ENCODE measurements around the gene TMEM35B.
"Not testable (repeated sequence)": the region's sequence is repeated elsewhere in the genome, so short reads cannot be mapped to it uniquely, and the experiment has no call there.

The TMEM35B gene

GRCh38 chr1:34984793-34985608 lies at the start of gene TMEM35B:
Gene TMEM35B, minus strand, starts transcription at chr1:34985347. Its CDS starts 42 bp downstream, at chr1:34985305.
- peak; percentile 23 for DNase-seq (ENCODE audit: low read depth, low spot score)

- DNase-seq (ENCODE audit: low read depth, low spot score), result no peak
Measured at GRCh38 chr1:35033346-35033745, 48.2 kb upstream of the TMEM35B start.

- no peak for DNase-seq (ENCODE audit: low read depth, low spot score)
Measured at GRCh38 chr1:35032384-35032739, 47.2 kb upstream of the TMEM35B start.

- DNase-seq (ENCODE audit: low read depth, low spot score), result no peak
Measured at GRCh38 chr1:35030756-35031446, 45.8 kb upstream of the TMEM35B start.

- no peak for DNase-seq (ENCODE audit: low read depth, low spot score)
Measured at GRCh38 chr1:35030338-35030737, 45.2 kb upstream of the TMEM35B start.

GRCh38 chr1:35029761-35030160 lies 44.6 kb upstream of the TMEM35B start:
- no peak for DNase-seq (ENCODE audit: low read depth, low spot score)

- no peak for DNase-seq (ENCODE audit: low read depth, low spot score)
Measured at GRCh38 chr1:35016406-35016805, 31.3 kb upstream of the TMEM35B start.

GRCh38 chr1:35014486-35014885 lies 29.3 kb upstream of the TMEM35B start:
- no peak for DNase-seq (ENCODE audit: low read depth, low spot score)

- no peak for DNase-seq (ENCODE audit: low read depth, low spot score)
Measured at GRCh38 chr1:35005711-35006110, 20.6 kb upstream of the TMEM35B start.

GRCh38 chr1:35001743-35002142 lies 16.6 kb upstream of the TMEM35B start:
- DNase-seq (ENCODE audit: low read depth, low spot score), result no peak

GRCh38 chr1:34994878-34995277 lies 9.7 kb upstream of the TMEM35B start:
- no peak for DNase-seq (ENCODE audit: low read depth, low spot score)

- no peak for DNase-seq (ENCODE audit: low read depth, low spot score)
Measured at GRCh38 chr1:34988581-34988980, 3.4 kb upstream of the TMEM35B start.

GRCh38 chr1:34988147-34988546 lies 3.0 kb upstream of the TMEM35B start:
- no peak for DNase-seq (ENCODE audit: low read depth, low spot score)

- no peak for DNase-seq (ENCODE audit: low read depth, low spot score)
Measured at GRCh38 chr1:34987018-34987417, 1.9 kb upstream of the TMEM35B start.

GRCh38 chr1:34985609-34985904 lies 410 bp upstream of the TMEM35B start:
- DNase-seq (ENCODE audit: low read depth, low spot score), result not testable (repeated sequence)

- no peak for DNase-seq (ENCODE audit: low read depth, low spot score)
Measured at GRCh38 chr1:34984435-34984792, 733 bp downstream of the TMEM35B start.

GRCh38 chr1:34983700-34984355 lies 1.3 kb downstream of the TMEM35B start:
- no peak for DNase-seq (ENCODE audit: low read depth, low spot score)

- DNase-seq (ENCODE audit: low read depth, low spot score), result no peak
Measured at GRCh38 chr1:34982820-34983376, 2.2 kb downstream of the TMEM35B start.

GRCh38 chr1:34980715-34981114 lies 4.4 kb downstream of the TMEM35B start:
- no peak for DNase-seq (ENCODE audit: low read depth, low spot score)

- DNase-seq (ENCODE audit: low read depth, low spot score), result no peak
Measured at GRCh38 chr1:34978921-34979320, 6.2 kb downstream of the TMEM35B start.

GRCh38 chr1:34977858-34978257 lies 7.3 kb downstream of the TMEM35B start:
- no peak for DNase-seq (ENCODE audit: low read depth, low spot score)

GRCh38 chr1:34977210-34977471 lies 8.0 kb downstream of the TMEM35B start:
- no peak for DNase-seq (ENCODE audit: low read depth, low spot score)
